HEK293 (cell line): ENCODE results near the gene HHAT.

Experiments
- ATF2 ChIP-seq: fragments of 450-650 bp; formaldehyde crosslinking; IDR thresholded peaks from 2 replicates; pipeline ENCODE4 v1.5.1; 2016; ENCODE audit warnings: missing biosample characterization, missing genetic modification characterization, low read depth
- OSR2 ChIP-seq: fragments of 450-650 bp; formaldehyde crosslinking; IDR thresholded peaks from 2 replicates; pipeline ENCODE4 v1.5.1; 2016; ENCODE audit warnings: missing biosample characterization, missing genetic modification characterization
- SP2 ChIP-seq: fragments of 450-650 bp; formaldehyde crosslinking; IDR thresholded peaks from 2 replicates; pipeline ENCODE4 v1.5.1; 2016; ENCODE audit warnings: missing biosample characterization, missing genetic modification characterization
- YY1 ChIP-seq: fragments of 450-650 bp; formaldehyde crosslinking; IDR thresholded peaks from 2 replicates; pipeline ENCODE4 v1.5.1; 2018; ENCODE audit warnings: missing biosample characterization, missing genetic modification characterization
- ZBTB10 ChIP-seq: fragments of 450-650 bp; formaldehyde crosslinking; IDR thresholded peaks from 2 replicates; pipeline ENCODE4 v1.5.1; 2016; ENCODE audit warnings: missing biosample characterization, missing genetic modification characterization
- ZFP69B ChIP-seq: fragments of 450-650 bp; formaldehyde crosslinking; IDR thresholded peaks from 2 replicates; pipeline ENCODE4 v1.5.1; 2016; ENCODE audit warnings: missing biosample characterization, missing genetic modification characterization
- ZNF324 ChIP-seq: fragments of 450-650 bp; formaldehyde crosslinking; IDR thresholded peaks from 2 replicates; pipeline ENCODE4 v1.5.1; 2016; ENCODE audit warnings: missing biosample characterization, missing genetic modification characterization
- ZNF747 ChIP-seq: fragments of 450-650 bp; formaldehyde crosslinking; IDR thresholded peaks from 2 replicates; pipeline ENCODE4 v1.5.1; 2016; ENCODE audit warnings: missing biosample characterization, missing genetic modification characterization
- TF ChIP-seq, protein P1 (sequence below): sonication (generic); formaldehyde crosslinking; IDR thresholded peaks from 2 replicates; pipeline ENCODE4 v1.8.1; 2022; ENCODE audit warnings: mild to moderate bottlenecking, moderate library complexity, missing genetic modification reagents
- TF ChIP-seq, protein P2 (sequence below): fragments of 450-650 bp; formaldehyde crosslinking; IDR thresholded peaks from 2 replicates; pipeline ENCODE4 v1.5.1; 2016; ENCODE audit warnings: missing biosample characterization, missing genetic modification characterization
- TF ChIP-seq, protein P3 (sequence below): fragments of 450-650 bp; formaldehyde crosslinking; IDR thresholded peaks from 2 replicates; pipeline ENCODE4 v1.5.1; 2016; ENCODE audit warnings: missing biosample characterization, missing genetic modification characterization

DNA sequence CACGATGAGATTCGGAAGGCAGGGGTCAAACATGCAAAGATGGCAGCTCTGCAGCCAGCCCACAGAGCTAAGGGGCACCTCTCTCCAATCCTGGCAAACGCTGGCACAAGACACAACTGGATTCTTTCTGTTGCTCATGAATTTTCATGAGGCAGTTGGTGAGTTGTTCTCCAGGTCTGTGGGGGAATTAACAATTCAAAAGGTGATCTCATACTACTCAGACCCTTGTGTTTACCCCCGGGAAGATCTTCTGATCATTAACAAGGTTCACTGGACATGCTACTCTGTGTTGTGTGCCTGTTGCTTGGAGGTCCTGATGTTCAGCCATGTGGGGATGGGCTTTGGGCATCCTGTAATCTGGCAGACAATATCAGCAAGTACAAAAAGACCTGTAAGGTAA, 128.9 kb downstream of the HHAT start:
- no peak for TF ChIP-seq OSR2 (tag by site-specific recombination)
- TF ChIP-seq, protein P1, sequence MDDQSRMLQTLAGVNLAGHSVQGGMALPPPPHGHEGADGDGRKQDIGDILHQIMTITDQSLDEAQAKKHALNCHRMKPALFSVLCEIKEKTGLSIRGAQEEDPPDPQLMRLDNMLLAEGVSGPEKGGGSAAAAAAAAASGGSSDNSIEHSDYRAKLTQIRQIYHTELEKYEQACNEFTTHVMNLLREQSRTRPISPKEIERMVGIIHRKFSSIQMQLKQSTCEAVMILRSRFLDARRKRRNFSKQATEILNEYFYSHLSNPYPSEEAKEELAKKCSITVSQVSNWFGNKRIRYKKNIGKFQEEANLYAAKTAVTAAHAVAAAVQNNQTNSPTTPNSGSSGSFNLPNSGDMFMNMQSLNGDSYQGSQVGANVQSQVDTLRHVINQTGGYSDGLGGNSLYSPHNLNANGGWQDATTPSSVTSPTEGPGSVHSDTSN, result no peak
- TF ChIP-seq SP2 (tag by site-specific recombination), result no peak
- TF ChIP-seq YY1 (tag by site-specific recombination), result no peak
- no peak for TF ChIP-seq ZFP69B
- TF ChIP-seq, protein P2, sequence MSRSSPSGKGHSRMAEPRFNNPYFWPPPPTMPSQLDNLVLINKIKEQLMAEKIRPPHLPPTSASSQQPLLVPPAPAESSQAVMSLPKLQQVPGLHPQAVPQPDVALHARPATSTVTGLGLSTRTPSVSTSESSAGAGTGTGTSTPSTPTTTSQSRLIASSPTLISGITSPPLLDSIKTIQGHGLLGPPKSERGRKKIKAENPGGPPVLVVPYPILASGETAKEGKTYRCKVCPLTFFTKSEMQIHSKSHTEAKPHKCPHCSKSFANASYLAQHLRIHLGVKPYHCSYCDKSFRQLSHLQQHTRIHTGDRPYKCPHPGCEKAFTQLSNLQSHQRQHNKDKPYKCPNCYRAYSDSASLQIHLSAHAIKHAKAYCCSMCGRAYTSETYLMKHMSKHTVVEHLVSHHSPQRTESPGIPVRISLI (tag by site-specific recombination), result no peak
- no peak for TF ChIP-seq ZNF747 (tag by site-specific recombination)
- TF ChIP-seq, protein P3, sequence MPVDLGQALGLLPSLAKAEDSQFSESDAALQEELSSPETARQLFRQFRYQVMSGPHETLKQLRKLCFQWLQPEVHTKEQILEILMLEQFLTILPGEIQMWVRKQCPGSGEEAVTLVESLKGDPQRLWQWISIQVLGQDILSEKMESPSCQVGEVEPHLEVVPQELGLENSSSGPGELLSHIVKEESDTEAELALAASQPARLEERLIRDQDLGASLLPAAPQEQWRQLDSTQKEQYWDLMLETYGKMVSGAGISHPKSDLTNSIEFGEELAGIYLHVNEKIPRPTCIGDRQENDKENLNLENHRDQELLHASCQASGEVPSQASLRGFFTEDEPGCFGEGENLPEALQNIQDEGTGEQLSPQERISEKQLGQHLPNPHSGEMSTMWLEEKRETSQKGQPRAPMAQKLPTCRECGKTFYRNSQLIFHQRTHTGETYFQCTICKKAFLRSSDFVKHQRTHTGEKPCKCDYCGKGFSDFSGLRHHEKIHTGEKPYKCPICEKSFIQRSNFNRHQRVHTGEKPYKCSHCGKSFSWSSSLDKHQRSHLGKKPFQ (tag by site-specific recombination), result no peak
- no peak for TF ChIP-seq ATF2 (tag by site-specific recombination)
- no peak for TF ChIP-seq ZNF324
- no peak for TF ChIP-seq ZBTB10 (tag by site-specific recombination)
